KOPT-K1 (cell line): ENCODE data around the gene SRSF4.
"Not testable (repeated sequence)": the region's sequence is repeated elsewhere in the genome, so short reads cannot be mapped to it uniquely, and the experiment has no call there.

Experiments
- H3K27ac ChIP-seq: fragments of 200-600 bp; sonication (generic); 2 replicates; pipeline ENCODE4 v1.5.1; 2016; ENCODE audit warnings: antibody characterized with exemption, mild to moderate bottlenecking, low read depth, low read length; ENCODE audit not compliant: poor library complexity, severe bottlenecking
- H3K36me3 ChIP-seq: fragments of 200-600 bp; sonication (generic); 2 replicates; pipeline ENCODE4 v1.5.1; 2017; ENCODE audit warnings: antibody characterized with exemption, mild to moderate bottlenecking, low read length, moderate library complexity; ENCODE audit not compliant: insufficient read depth
- H3K9me3 ChIP-seq: fragments of 200-600 bp; sonication (generic); 2 replicates; pipeline ENCODE4 v1.5.1; 2017; ENCODE audit warnings: antibody characterized with exemption, low read length, mild to moderate bottlenecking; ENCODE audit not compliant: insufficient read depth, poor library complexity, severe bottlenecking

Gene SRSF4

GRCh38 chr1:29181413-29182225 is at the start of gene SRSF4:
Gene SRSF4 (minus strand): TSS chr1:29181900. CDS start chr1:29181752, 148 bp downstream.
- Histone ChIP-seq H3K36me3 (peaks cover 33% of the 10 kb centered on the region), H3K9me3 (no peaks in the 10 kb centered on the region), H3K27ac (peak within 1 kb of the TSS; percentile 99)

- Histone ChIP-seq H3K36me3 (no peaks in the 10 kb centered on the region), H3K9me3 (no peaks in the 10 kb centered on the region), H3K27ac (peak within 1 kb of the TSS; percentile 60)
These were observed 49.1 kb upstream of the SRSF4 start, which contains the start of gene MECR for GRCh38 chr1:29230553-29231378. Gene MECR (minus strand): TSS chr1:29230934. CDS start chr1:29230906, 28 bp downstream.

DNA sequence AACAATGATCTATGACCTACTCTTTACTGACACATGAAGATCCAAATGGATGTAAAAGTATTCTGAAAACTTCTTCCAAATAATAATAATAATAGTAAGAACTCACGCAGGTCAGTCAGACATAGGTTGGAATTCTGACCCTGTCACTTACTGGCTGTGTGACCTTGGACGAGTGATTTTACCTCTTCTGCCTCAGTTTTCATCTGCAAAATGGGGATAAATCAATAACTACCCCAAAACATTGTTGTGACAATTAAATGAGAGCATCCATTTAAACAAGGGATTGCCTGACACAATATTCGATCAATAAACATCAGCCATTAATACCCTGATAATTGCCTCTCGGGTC is 48.5 kb upstream of the SRSF4 start:
- H3K27ac ChIP-seq: peak overlapping the region; percentile 60
- no peaks in the 10 kb centered on the region for H3K9me3 ChIP-seq
- no peaks in the 10 kb centered on the region for H3K36me3 ChIP-seq

DNA sequence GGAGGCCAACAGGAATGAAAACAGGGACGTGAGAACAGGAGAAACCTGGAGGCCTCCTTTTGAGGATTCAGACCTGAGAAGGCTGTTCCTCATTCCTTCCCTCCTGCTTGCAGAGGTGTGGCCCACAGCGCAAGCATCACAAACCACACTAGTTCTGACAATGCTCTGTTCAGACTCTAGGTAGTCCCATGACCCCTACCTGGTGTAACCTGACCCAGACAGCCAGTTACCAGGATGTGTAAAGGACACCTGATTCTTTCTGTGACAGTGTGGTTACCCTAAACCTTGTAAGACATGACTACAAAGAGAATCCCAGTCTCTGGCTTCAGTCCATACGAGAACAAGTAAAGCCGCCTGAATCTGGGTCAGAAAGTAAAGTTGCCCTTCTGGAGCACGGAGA is 45.8 kb upstream of the SRSF4 start:
- H3K27ac ChIP-seq: no peak overlapping the region
- 0 out of 2 replicates have a peak, but pooled peaks cover 4% of the 10 kb centered on the region for H3K36me3 ChIP-seq

DNA sequence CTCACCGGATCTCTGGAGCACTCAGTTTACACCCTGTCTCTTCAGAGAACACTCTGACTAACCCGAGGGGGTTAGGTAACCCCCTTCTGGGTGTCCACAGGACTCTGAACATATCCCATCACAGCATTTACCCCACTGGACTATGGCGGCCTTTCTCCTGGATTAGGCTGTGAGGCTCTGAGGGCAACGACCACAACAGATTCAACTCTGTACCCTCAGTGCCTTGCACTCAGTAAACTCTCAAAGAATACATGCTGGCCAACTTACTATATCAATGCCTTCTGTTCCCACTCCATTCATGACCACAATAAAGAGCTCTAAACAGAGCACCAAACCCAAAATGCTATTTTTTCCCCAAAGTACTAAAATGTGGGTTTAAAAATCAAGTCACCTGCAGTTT is 43.7 kb upstream of the SRSF4 start:
- peaks cover 10% of the 10 kb centered on the region; the same call in 1 of the 2 replicates for H3K36me3 ChIP-seq
- no peaks in the 10 kb centered on the region for H3K9me3 ChIP-seq
- H3K27ac ChIP-seq: no peak overlapping the region

More for the DNA sequence above, 45.8 kb upstream of the SRSF4 start:
- no peaks in the 10 kb centered on the region for H3K9me3 ChIP-seq

DNA sequence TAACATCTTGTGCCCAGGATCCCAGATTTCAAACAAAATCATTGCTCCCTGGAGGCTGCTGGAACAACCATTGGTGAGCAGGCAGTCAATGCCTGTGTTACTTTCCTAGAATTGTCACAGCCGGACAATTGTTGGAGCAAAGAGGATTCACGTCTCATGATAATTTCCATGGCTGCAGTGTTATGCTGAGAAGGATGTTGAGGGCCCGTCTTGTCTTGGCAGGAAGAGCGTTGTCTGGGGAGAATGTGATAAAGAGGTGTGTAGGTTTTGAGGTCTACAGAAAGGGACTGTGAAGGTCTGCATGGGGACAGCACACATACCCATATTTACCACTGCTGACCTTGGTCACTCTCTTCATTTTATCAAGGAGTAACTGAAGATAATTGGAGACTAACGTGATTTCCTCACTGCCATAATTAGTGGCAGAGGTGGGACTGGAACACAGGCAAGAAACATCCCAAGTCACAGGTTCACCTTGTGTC is 42.7 kb upstream of the SRSF4 start:
- no peak overlapping the region for H3K27ac ChIP-seq
- H3K36me3 ChIP-seq: peaks cover 12% of the 10 kb centered on the region; the same call in 1 of the 2 replicates
- no peaks in the 10 kb centered on the region for H3K9me3 ChIP-seq

GRCh38 chr1:29223521-29223920 is 41.8 kb upstream of the SRSF4 start:
- Histone ChIP-seq H3K9me3 (no peaks in the 10 kb centered on the region), H3K36me3 (peaks cover 12% of the 10 kb centered on the region; the same call in 1 of the 2 replicates), H3K27ac (no peak overlapping the region)

DNA sequence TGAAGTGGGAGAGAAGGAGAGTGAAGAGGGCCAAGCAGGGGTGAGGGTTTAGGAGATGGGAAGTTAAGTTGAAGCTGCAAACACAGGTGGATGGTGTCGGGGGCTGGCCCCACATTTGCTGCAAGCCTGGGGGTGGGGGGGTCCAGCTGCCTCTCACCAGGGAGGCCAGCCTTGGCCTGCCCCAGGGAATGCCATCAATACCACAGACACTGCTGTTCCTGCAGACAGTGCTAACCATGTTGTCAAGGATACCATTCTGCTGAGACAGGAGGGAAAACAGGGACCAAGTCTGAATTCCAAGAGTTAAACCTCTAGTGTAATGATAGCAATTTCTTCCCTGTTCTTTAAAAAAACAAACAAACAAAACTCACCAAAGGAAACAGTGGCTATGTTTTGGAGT is 41.0 kb upstream of the SRSF4 start:
- H3K27ac ChIP-seq: no peak overlapping the region
- H3K9me3 ChIP-seq: no peaks in the 10 kb centered on the region
- H3K36me3 ChIP-seq: peaks cover 17% of the 10 kb centered on the region; the same call in 1 of the 2 replicates

DNA sequence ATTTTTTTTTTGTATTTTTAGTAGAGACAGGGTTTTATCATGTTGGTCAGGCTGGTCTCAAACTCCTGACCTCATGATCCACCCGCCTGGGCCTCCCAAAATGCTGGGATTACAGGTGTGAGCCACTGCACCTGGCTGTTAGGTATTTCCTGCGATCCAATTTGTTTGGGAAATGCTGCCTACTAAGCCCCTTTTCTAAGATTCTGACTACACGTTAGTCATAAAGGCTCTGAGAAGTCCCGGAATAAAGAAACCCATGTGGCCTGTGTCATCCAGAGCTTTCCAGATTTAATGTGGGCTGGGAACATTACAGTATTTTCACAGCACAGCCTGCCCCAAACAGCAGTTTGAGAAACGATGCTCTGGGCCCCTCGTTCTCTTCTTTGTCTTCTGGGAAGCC is 40.6 kb upstream of the SRSF4 start:
- peaks cover 19% of the 10 kb centered on the region; the same call in 1 of the 2 replicates for H3K36me3 ChIP-seq
- H3K9me3 ChIP-seq, H3K27ac ChIP-seq: not testable (repeated sequence)

DNA sequence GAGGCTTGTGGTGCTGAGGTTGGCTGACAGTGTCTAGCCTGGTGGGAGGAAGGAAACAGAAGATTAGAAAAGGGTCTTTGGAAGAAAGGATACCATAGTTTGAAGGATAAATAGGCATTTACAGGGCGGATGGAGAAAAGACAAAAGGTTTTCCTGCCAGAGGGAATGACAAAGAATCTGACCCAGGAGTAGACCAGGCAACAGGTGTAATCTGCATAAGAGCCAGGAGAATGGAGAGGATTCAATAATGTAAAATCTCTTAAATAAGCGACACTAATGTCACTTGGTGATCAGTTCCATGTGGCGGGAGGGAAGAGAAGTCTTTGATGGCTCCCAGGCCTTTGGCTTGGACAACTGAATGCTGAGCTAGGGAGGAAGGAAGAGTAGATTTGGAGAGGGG is 39.6 kb upstream of the SRSF4 start:
- H3K36me3 ChIP-seq: peaks cover 21% of the 10 kb centered on the region
- H3K27ac ChIP-seq: no peak overlapping the region

GRCh38 chr1:29218223-29218622 is 36.5 kb upstream of the SRSF4 start:
- Histone ChIP-seq H3K36me3 (peaks cover 45% of the 10 kb centered on the region), H3K9me3 (no peaks in the 10 kb centered on the region), H3K27ac (no peak overlapping the region)

More for the DNA sequence above, 39.6 kb upstream of the SRSF4 start:
- H3K9me3 ChIP-seq: no peaks in the 10 kb centered on the region

GRCh38 chr1:29217633-29218032 is 35.9 kb upstream of the SRSF4 start:
- Histone ChIP-seq H3K36me3 (peaks cover 51% of the 10 kb centered on the region), H3K9me3 (no peaks in the 10 kb centered on the region), H3K27ac (no peak overlapping the region)

GRCh38 chr1:29213055-29213454 is 31.4 kb upstream of the SRSF4 start:
- H3K27ac ChIP-seq: no peak overlapping the region
- no peaks in the 10 kb centered on the region for H3K9me3 ChIP-seq
- peaks cover 71% of the 10 kb centered on the region for H3K36me3 ChIP-seq

- Histone ChIP-seq H3K36me3 (peaks cover 69% of the 10 kb centered on the region), H3K27ac (no peak overlapping the region), H3K9me3 (no peaks in the 10 kb centered on the region)
These were observed 29.7 kb upstream of the SRSF4 start for GRCh38 chr1:29211086-29212030.
